Posterior vena cava (tissue), 2 donors: ENCODE results near the gene NLRC5. TPM values are rescaled to one million over a fixed set of nuclear protein-coding genes. Genes with fewer than 3 reads are reported as not detected.

Source experiments
- DNase-seq: peaks from one replicate; pipeline ENCODE4 v3.0.0-alpha.2; 2020; ENCODE audit warnings: low spot score
- intact Hi-C, 2 donors: fragments of 100-400 bp; cut with DNase I; formaldehyde crosslinking; loops; one replicate each; pipeline versions ENCODE4 v1.14.1 to v1.14.2; 2022 to 2023
- total RNA-seq, 2 donors: library from RNA; stranded (reverse); fragmentation: NEBNext Ultra II Directional; extraction: Animal tissue kit (Norgen Biotek cat#: 25700); gene quantifications; one replicate each; pipeline ENCODE4 v1.2.1, GENCODE V29; 2021
- donor health status: DM: yes; HTN: yes; CAD: no.
- donor health status: DM: yes; HTN: yes; CAD: no.

The NLRC5 gene
- total RNA-seq, 2 donors from 2014 or later = 37.8 to 53.2 TPM

GRCh38 chr16:57127037-57127763 is 137.8 kb downstream of the NLRC5 start:
- intact Hi-C loops = no loop called here

GRCh38 chr16:57127836-57128235 is 138.5 kb downstream of the NLRC5 start:
- intact Hi-C loops = no loop called here
- no peak for DNase-seq

More at GRCh38 chr16:57127037-57127763, 137.8 kb downstream of the NLRC5 start:
- no peak for DNase-seq

- intact Hi-C loops = no loop called here
- DNase-seq = no peak
Measured at GRCh38 chr16:57128771-57129389, 139.5 kb downstream of the NLRC5 start.

- no peak for DNase-seq
- intact Hi-C loops = no loop called here
Measured at GRCh38 chr16:57130950-57131321, 141.6 kb downstream of the NLRC5 start.

GRCh38 chr16:57131351-57131970 is 142.1 kb downstream of the NLRC5 start:
- intact Hi-C loops = no loop called here

GRCh38 chr16:57132470-57132869 is 143.1 kb downstream of the NLRC5 start:
- intact Hi-C loops = no loop called here
- DNase-seq = no peak

More at GRCh38 chr16:57131351-57131970, 142.1 kb downstream of the NLRC5 start:
- no peak for DNase-seq

GRCh38 chr16:57133031-57133430 is 143.7 kb downstream of the NLRC5 start:
- intact Hi-C loops = no loop called here
- DNase-seq = no peak

Other genes with a start within 250 kb of the NLRC5 start
- gene SLC12A3, start 124.3 kb upstream of the NLRC5 start, total RNA-seq = not detected
- 100 to 1,000 TPM in 1 of 2 donors, 10 to 100 TPM in 1; 99.7 to 106 TPM for gene HERPUD1, start 57.4 kb upstream of the NLRC5 start, total RNA-seq
- gene CETP, start 27.6 kb upstream of the NLRC5 start, total RNA-seq = under 1 TPM in 1 of 2 donors, not detected in 1; 0.60 TPM
- gene CPNE2, start 103.0 kb downstream of the NLRC5 start, total RNA-seq = 10 to 100 TPM; 26.7 to 28.4 TPM
- gene PSME3IP1, start 196.5 kb downstream of the NLRC5 start, total RNA-seq = 10 to 100 TPM; 56.0 to 56.1 TPM
- gene RSPRY1, start 196.8 kb downstream of the NLRC5 start, total RNA-seq = 10 to 100 TPM; 26.8 to 27.6 TPM